ENCODE measurements around the gene LRMDA. TPM values are rescaled to one million over a fixed set of nuclear protein-coding genes. Genes with fewer than 3 reads are reported as not detected.

The LRMDA gene
- total RNA-seq, 1 experiment from 2014 or later = 4.8 TPM

DNA sequence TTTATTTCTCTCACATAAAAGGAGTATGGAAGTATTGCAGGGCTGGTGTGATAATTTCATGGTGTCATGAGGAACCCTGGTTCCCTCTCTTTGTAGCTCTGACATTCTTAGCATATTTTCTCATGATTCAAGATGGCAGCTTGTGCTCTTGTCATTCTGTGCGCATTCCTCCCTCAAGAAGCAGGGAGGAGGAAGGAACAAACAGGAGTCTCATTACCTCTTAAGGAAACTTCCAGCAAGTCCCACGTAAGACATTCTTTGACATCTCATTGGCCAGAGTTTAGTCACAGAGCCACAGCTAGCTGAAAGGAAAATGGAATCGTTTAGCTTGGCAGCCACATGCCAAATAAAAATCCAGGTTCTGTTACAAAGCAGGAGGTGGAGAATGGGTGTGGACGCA lies 546.8 kb downstream of the LRMDA start:
- Histone ChIP-seq H2AFZ (ENCODE audit: low read depth, low read length, poor library complexity, severe bottlenecking) (no peak overlapping the region), H3K9ac (ENCODE audit: low read length) (no peak overlapping the region), H3K27ac (ENCODE audit: low read depth, low read length) (no peak overlapping the region), H3K36me3 (ENCODE audit: control insufficient read depth in 1 of 2, insufficient read depth in 2 of 2, low read length in 2 of 2) (no peaks in the 10 kb centered on the region), H3K4me1 (ENCODE audit: control insufficient read depth in 1 of 2, insufficient read depth in 2 of 2, low read length in 2 of 2) (no peaks in the 10 kb centered on the region), H3K9me3 (ENCODE audit: control insufficient read depth in 1 of 2, insufficient read depth in 1 of 2, low read depth in 1 of 2, low read length in 2 of 2) (no peaks in the 10 kb centered on the region), H3K79me2 (ENCODE audit: insufficient read depth, low read length) (no peaks in the 10 kb centered on the region), H3K4me3 (replicated peaks in 1 of 2; ENCODE audit: low read depth in 1 of 2, low read length in 2 of 2) (no peak overlapping the region), H3K9me2 (ENCODE audit: insufficient read depth) (no peaks in the 10 kb centered on the region), H3K27me3 (ENCODE audit: insufficient read depth, low read length) (no peaks in the 10 kb centered on the region), H3K4me2 (ENCODE audit: low read length) (no peak overlapping the region), H4K20me1 (ENCODE audit: insufficient read depth) (no peaks in the 10 kb centered on the region)
- no peak for DNase-seq (ENCODE audit: low read depth, low spot score)
- ChIA-PET CTCF (no interaction called here), POLR2A (no interaction called here), RAD21 (ENCODE audit: low non-redundant PET in 1 of 2, low total read pairs in 2 of 2, uncharacterized antibody in 2 of 2, unreplicated experiment in 2 of 2) (no interaction called here)
- TF ChIP-seq ZNF274 (IDR thresholded peaks at IDR 0.05; ENCODE audit: low read depth, low read length) (no peak), CEBPB (IDR thresholded peaks at IDR 0.05; ENCODE audit: low read depth) (no peak), EGR1 (IDR thresholded peaks at IDR 0.05; ENCODE audit: low read depth) (no peak), YY1 (IDR thresholded peaks at IDR 0.05; ENCODE audit: extremely low read depth, insufficient replicate concordance, low read depth, low read length) (no peak), CBX3 (IDR thresholded peaks at IDR 0.05; ENCODE audit: low read depth) (no peak), SRF (IDR thresholded peaks at IDR 0.05; ENCODE audit: low read depth) (no peak), SP1 (IDR thresholded peaks at IDR 0.05; ENCODE audit: low read depth) (no peak), ELF1 (IDR thresholded peaks at IDR 0.05; ENCODE audit: borderline replicate concordance, low read depth) (no peak), POLR2A (IDR thresholded peaks at IDR 0.05; ENCODE audit: borderline replicate concordance, extremely low read depth, insufficient read depth, insufficient read length) (no peak), POLR2AphosphoS5 (IDR thresholded peaks at IDR 0.05; ENCODE audit: low read depth, low read length) (no peak), ZFX (IDR thresholded peaks at IDR 0.05) (no peak), EZH2phosphoT487 (IDR thresholded peaks at IDR 0.05; ENCODE audit: borderline replicate concordance) (no peak), JUND (IDR thresholded peaks at IDR 0.05) (no peak), ZBTB33 (IDR thresholded peaks at IDR 0.05; ENCODE audit: extremely low read depth, insufficient replicate concordance, low read length) (no peak), FOSL1 (IDR thresholded peaks at IDR 0.05; ENCODE audit: low read depth) (no peak)
- TF ChIP-seq, protein P1, sequence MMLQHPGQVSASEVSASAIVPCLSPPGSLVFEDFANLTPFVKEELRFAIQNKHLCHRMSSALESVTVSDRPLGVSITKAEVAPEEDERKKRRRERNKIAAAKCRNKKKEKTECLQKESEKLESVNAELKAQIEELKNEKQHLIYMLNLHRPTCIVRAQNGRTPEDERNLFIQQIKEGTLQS (IDR thresholded peaks at IDR 0.05) = no peak
- TF ChIP-seq, protein P2, sequence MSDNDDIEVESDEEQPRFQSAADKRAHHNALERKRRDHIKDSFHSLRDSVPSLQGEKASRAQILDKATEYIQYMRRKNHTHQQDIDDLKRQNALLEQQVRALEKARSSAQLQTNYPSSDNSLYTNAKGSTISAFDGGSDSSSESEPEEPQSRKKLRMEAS (IDR thresholded peaks at IDR 0.05) = no peak
- TF ChIP-seq, protein P3, sequence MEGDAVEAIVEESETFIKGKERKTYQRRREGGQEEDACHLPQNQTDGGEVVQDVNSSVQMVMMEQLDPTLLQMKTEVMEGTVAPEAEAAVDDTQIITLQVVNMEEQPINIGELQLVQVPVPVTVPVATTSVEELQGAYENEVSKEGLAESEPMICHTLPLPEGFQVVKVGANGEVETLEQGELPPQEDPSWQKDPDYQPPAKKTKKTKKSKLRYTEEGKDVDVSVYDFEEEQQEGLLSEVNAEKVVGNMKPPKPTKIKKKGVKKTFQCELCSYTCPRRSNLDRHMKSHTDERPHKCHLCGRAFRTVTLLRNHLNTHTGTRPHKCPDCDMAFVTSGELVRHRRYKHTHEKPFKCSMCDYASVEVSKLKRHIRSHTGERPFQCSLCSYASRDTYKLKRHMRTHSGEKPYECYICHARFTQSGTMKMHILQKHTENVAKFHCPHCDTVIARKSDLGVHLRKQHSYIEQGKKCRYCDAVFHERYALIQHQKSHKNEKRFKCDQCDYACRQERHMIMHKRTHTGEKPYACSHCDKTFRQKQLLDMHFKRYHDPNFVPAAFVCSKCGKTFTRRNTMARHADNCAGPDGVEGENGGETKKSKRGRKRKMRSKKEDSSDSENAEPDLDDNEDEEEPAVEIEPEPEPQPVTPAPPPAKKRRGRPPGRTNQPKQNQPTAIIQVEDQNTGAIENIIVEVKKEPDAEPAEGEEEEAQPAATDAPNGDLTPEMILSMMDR (IDR thresholded peaks at IDR 0.05 in 2 of 3, conservative IDR thresholded peaks at IDR 0.05 in 1 of 3; ENCODE audit: borderline replicate concordance in 1 of 3, insufficient read depth in 1 of 3, low read depth in 2 of 3, low read length in 2 of 3) = no peak
- intact Hi-C loops (cut with micrococcal nuclease) = no loop called here
- no peak for ATAC-seq
- BruUV-seq (replicated peaks) = no TSS peak

Data from HCT116 (cell line).